ENCODE results near the gene PDE6B. TPM values are rescaled to one million over a fixed set of nuclear protein-coding genes. Genes with fewer than 3 reads are reported as not detected.
"Not testable (repeated sequence)": the region's sequence is repeated elsewhere in the genome, so short reads cannot be mapped to it uniquely, and the experiment has no call there.

The PDE6B gene
- total RNA-seq, 1 experiment from 2014 or later, result 9.4 TPM

DNA sequence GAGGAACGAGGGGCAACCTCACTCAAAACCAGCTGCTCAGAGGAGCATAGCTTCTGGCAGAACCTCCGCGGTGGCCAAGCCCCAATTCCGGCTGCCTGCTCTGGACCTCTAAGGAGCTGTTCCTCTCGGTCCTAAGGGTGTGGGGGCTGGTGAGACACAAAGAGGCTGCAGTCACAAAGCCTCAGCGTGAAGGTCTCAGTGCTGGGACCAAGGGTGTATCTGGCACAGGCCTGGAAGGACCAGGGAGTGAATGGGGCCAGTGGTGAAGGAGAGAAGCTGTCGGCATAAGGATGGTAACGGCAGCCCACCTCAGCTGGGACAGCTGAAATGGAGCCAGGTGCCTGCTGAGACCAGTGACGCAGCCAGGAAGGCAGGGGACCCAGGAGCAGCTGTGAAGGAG, 5.3 kb downstream of the PDE6B start:
- in situ Hi-C loops (cut with HindIII; ENCODE audit: low pct_unique_long_range_greater_than_20kb, low sequenced_read_pairs), result no loop called here

DNA sequence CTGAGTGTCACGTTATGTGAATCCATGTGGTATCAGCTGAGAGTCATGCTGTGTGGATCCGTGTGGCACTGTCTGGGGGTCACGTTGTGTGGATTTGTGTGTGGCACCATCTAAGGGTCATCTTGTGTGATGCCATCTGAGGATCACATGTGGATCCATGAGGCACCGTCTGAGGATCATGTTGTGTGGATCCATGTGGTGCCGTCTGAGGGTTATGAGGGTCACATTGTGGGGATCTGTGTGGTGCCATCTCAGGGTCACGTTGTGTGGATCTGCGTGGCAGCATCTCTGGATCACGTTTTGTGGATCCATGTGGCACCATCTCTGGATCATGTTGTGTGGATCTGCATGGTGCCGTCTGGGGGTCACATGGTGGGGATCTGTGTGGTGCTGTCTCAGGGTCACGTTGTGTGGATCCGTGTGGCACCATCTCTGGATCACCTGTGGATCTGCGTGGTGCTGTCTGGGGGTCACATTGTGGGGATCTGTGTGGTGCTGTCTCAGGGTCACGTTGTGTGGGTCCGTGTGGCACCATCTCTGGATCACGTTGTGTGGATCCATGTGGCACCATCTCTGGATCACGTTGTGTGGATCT, 6.9 kb downstream of the PDE6B start:
- no peak for DNase-seq (ENCODE audit: low read depth)
- in situ Hi-C loops (cut with HindIII; ENCODE audit: low pct_unique_long_range_greater_than_20kb, low sequenced_read_pairs), result no loop called here

More for the DNA sequence above, 5.3 kb downstream of the PDE6B start:
- no peak for DNase-seq (ENCODE audit: low read depth)

DNA sequence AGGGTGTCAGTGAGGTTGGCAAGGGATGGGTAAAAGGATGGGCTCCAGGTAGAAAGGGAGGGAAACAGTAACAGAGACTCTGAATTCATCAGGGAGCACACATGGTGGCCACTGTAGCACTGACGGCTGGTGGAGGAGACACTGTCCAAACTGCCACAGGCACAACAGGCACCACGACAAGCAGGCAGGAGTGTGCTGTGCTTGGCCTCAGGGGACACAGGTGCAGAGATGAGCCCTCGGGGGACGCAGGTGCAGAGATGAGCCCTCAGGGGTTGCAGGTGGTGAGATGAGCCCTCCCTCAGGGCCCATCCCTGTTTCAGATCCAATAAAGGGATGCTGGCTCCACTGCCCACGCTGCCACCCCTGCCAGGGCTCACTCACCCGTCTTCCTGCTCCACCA, 7.6 kb downstream of the PDE6B start:
- DNase-seq (ENCODE audit: low read depth), result no peak
- in situ Hi-C loops (cut with HindIII; ENCODE audit: low pct_unique_long_range_greater_than_20kb, low sequenced_read_pairs), result no loop called here

DNA sequence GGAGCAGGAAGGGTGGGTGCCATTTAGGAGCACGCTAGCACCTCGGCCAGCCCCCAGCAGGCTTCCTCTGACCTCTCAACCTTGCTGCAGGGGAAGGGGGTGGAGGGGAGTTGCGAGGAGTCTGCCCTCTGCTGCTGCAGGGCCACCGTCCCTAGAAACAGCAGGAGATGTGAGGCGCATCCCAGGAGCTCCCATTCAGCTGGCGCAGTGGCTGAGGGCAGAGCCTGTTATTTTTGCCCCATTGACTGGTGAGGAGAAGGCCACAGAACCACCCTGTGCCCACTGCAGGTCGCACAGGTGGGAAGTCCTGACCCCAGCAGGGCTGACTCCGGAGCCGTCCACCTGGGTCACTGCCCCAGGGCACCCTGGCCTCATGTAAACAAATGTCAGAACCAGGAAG, 8.0 kb downstream of the PDE6B start:
- in situ Hi-C loops (cut with HindIII; ENCODE audit: low pct_unique_long_range_greater_than_20kb, low sequenced_read_pairs), result no loop called here
- DNase-seq (ENCODE audit: low read depth), result no peak

DNA sequence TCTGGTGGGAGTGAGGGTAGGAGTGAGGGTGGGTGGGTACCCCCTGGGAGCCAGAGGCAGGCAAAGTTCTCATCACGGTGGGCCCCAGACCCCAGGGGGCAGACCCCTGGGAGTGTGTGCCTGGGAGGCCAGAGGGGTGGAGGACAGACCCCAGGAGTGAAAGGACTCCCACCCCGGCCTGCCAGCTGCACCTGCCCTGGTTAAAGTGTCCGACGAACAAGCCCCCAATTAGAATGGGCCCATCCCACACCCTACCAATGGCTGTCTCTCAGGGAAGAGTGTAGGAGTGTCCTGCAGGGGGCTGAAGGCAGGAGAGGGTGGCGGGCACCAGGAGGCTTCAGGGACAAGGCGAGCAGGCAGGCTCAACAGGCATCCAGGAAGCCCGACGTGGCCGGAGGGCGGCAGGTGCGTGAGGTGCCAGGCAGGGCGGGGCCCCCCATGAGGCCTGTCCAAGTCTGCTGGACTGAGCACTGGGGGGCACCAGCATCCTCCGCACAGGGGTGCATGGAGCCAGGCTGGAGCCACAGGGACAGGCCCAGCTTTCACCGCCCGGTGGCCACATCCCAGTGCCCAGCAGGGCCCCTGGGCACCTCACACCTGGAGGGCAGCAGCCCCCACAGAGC, 8.7 kb downstream of the PDE6B start:
- in situ Hi-C loops (cut with HindIII; ENCODE audit: low pct_unique_long_range_greater_than_20kb, low sequenced_read_pairs), result no loop called here
- no peak for DNase-seq (ENCODE audit: low read depth)

DNA sequence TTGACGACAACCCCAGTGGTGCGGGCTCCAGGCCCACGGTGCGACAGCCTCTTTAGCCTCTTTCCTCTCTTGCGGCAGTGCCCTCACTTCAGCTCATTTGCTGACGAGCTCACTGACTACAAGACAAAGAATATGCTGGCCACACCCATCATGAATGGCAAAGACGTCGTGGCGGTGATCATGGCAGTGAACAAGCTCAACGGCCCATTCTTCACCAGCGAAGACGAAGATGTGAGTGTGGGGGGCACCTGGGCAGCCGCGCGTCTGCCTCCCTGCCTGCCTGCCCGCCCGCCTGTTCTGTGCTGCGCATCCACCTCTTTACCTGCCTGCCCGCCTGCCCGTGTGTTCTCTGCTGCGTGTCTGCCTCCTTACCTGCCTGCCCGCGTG, 9.2 kb downstream of the PDE6B start:
- in situ Hi-C loops (cut with HindIII; ENCODE audit: low pct_unique_long_range_greater_than_20kb, low sequenced_read_pairs), result no loop called here
- no peak for DNase-seq (ENCODE audit: low read depth)

DNA sequence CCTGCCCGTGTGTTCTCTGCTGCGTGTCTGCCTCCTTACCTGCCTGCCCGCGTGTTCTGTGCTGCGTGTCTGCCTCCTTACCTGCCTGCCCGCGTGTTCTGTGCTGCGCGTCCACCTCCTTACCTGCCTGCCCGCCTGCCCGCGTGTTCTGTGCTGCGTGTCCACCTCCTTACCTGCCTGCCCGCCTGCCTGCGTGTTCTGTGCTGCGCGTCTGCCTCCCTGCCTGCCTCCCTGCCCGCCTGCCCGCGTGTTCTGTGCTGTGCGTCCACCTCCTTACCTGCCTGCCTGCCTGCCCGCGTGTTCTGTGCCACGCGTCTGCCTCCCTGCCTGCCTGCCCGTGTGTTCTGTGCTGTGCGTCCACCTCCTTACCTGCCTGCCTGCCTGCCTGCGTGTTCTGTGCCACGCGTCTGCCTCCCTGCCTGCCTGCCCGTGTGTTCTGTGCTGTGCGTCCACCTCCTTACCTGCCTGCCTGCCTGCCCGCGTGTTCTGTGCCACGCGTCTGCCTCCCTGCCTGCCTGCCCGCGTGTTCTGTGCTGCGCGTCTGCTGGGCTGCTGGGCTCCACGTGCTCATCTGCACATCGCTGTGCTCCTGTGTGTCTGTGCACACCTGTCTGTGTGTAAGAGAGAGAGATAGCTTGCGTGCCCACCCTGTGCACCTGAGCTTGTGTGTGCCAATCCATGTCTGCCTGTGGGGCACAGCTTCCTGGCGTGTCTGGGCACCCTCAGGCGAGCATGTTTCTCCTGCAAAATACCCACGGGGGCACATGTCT, 9.9 kb downstream of the PDE6B start:
- DNase-seq (ENCODE audit: low read depth); in situ Hi-C loops (cut with HindIII; ENCODE audit: low pct_unique_long_range_greater_than_20kb, low sequenced_read_pairs): not testable (repeated sequence)

DNA sequence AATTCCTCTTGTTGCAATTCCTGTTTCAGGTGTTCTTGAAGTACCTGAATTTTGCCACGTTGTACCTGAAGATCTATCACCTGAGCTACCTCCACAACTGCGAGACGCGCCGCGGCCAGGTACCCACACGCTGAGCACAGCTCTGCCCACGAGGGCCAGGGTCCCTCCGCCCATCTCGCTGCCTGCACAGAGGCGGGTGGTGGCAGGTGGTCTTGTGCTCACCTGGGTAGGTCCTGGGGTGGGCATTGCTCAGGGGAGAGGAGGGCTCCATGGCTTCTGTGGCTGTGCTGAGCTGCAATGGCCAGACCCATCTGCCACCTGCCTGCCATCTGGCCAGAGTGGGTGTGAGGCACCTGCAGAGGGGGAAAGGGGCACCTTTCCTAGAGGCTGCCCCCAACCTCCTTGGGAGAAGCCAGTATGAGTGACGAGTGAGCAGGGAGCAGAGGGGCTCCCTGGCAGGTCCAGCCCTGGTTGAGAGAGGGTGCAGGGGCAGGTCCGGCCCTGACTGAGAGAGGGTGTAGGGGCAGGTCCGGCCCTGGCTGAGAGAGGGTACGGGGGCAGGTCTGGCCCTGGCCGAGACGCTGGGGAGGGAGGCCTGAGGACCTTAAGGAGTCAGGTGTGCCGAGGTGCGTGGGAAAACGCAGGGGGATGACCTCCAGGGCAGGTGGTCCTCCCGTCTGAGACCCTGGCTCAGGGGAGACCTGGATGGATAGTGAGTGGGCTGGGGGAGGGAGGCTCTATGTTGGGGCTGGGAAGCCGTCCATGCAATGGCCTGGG, 10.7 kb downstream of the PDE6B start:
- no peak for DNase-seq (ENCODE audit: low read depth)
- in situ Hi-C loops (cut with HindIII; ENCODE audit: low pct_unique_long_range_greater_than_20kb, low sequenced_read_pairs), result no loop called here

DNA sequence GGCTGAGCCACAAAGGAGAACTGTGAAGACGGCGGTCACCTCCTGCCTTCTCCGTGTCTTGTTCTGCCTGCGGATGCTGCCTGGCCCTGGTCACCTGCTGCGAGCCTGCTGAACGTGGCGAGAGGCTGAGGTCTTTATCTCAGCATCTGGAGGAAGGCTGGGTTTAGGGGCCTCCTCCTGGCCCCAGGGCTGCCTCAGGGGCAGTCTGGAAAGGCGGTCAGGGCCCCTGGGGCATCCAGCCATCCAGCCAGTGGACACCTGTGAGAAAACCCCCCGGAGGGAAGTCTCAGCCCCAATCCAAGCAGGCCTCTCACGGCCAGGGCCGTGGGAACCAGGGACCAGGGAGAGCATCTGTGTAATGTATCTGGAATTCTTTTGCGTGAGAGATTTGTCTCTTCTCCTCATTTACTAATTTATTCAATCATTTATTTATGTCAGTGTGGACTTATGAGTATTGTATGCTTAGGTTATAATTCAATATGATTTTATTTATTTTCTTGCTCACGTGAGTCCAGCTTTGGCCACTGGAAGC, 11.3 kb downstream of the PDE6B start:
- in situ Hi-C loops (cut with HindIII; ENCODE audit: low pct_unique_long_range_greater_than_20kb, low sequenced_read_pairs), result no loop called here
- no peak for DNase-seq (ENCODE audit: low read depth)

DNA sequence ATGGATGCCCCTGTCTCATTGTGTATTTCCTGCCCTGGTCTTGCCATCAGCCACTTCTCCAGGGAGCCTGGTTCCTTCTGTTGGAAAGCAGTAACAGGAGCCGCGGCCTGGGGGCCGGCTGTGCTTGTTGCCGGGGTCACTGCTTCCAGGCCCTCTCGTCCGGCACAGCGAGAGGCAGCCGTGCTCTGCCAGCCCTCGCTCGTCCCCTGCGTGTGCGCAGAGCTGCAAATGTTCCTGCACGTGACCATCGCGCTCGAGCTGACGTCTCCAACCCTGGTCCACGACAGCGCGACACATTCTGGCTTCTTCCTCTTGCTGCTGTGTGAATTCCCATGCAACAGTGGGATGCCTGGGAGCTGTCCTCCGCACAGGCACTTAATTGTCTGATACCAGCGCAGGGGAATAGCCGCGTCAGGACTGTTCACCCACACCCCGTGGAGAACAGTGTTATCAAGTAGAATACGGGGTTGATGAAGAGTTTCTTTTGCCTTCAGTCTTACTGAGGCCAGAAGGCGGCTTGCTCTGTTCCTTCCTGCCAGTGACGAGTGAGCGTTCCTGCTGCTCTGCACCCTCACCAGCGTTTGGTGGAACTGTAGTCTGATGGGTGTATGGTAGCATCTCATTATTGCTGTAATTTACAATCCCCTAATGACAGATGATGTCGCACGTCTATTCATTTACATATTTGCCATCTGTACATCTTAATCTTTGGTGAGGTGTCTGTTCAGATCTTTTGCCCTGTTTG, 12.3 kb downstream of the PDE6B start:
- no peak for DNase-seq (ENCODE audit: low read depth)
- in situ Hi-C loops (cut with HindIII; ENCODE audit: low pct_unique_long_range_greater_than_20kb, low sequenced_read_pairs), result no loop called here

DNA sequence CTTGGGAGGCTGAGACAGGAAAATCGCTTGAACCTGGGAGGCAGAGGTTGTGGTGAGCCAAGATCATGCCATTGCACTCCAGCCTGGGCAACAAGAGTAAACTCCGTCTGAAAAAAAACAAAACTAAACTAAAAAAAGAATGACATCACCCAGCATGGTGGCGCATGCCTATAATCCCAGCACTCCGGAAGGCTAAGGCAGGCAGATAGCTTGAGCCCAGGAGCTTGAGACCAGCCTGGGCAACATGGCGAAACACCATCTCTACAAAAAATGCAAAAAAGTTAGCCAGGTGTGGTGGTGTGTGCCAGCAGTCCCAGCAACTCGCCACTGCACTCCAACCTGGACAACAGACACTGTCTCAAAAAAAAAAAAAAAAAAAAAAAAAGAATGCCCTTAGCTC, 17.0 kb downstream of the PDE6B start:
- in situ Hi-C loops (cut with HindIII; ENCODE audit: low pct_unique_long_range_greater_than_20kb, low sequenced_read_pairs); DNase-seq (ENCODE audit: low read depth): not testable (repeated sequence)

DNA sequence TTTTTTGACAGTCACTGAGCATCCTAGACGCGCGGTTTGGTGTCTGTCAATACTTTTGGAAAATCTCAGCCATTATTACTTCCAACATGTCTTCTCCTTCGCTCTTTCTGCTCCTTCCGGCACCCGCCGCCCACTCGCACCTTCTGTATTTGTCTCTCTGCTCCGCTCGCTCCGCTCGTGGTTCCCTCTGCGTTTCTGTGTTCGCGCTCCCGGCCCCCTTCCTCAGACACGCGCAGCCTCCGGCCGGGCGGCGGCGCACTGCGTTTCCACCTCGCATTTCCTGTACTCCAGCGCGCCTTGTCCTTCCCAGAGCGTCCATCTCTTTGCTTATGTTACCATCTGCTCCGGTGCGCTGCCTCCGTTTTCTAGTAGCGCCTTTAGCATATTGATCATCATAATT, 21.1 kb downstream of the PDE6B start:
- no peak for DNase-seq (ENCODE audit: low read depth)
- in situ Hi-C loops (cut with HindIII; ENCODE audit: low pct_unique_long_range_greater_than_20kb, low sequenced_read_pairs), result no loop called here

DNA sequence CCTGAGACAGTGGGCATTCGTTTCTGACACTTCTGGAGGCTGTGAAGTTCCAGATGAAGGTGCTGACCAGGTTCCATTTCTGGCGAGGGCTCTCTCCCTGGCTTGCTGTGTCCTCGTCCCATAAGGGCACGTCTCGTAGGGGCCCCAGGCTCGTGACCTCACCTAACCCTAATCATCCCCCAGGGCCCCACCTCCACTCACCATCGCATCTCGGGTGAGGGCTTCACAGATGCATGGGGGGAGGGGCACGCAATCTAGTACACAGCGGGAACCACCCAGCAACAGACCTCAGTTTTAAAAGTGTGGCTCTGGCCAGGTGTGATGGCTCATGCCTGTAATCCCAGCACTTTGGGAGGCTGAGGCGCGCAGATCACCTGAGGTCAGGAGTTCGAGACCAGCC, 22.1 kb downstream of the PDE6B start:
- no peak for DNase-seq (ENCODE audit: low read depth)
- in situ Hi-C loops (cut with HindIII; ENCODE audit: low pct_unique_long_range_greater_than_20kb, low sequenced_read_pairs), result no loop called here

DNA sequence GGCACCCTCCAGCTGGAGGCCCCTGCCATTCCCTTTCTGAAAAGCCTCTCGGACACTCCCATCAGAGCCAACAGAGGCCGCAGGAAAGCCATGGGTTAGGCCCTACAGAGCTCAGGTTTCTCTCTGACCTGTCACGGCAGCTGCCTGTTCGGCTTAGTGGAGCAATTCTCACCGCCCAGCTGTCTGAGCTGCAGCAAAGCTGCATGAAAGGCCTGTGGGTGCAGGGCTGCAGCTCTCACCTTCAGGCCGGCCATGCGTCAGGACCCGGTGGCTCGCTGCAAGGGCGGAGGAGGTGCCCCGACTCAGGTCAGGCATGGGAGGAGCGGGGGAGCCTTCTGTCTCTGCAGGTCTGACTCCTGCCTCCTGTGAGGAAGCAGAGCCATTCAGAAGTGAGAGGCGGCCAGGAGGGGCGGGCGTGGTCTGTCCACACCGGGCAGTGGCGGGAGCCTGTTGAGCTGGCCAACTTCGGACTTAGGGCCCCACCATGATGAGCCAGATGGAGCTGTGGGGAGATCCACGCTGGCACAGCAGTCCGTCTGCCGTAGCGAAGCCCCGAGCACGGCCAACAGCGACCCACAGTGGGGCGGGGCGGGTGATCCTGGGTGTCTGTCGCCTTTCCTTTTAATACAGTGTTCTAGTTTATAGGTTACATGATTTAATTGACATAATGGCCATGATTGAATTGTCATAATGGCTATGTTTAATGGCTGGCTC, 23.4 kb downstream of the PDE6B start:
- in situ Hi-C loops (cut with HindIII; ENCODE audit: low pct_unique_long_range_greater_than_20kb, low sequenced_read_pairs), result no loop called here
- DNase-seq (ENCODE audit: low read depth), result no peak

DNA sequence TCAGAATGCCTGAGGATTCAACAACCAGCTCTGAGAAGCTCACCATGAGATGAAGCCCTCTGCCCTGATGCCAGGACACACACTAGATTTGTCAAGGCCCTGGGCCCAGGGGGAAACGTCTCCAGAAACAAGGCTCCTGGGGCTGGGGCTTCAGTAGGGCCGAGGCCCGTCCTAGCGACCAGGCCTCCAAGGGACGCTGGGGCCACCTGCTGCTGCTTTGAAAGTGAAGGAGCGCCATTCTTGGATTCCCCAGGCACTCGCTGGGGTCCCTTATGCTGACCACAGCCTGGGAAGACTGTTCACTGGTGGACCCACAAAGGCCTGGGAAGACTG, 23.9 kb downstream of the PDE6B start:
- no peak for DNase-seq (ENCODE audit: low read depth)
- in situ Hi-C loops (cut with HindIII; ENCODE audit: low pct_unique_long_range_greater_than_20kb, low sequenced_read_pairs), result no loop called here

DNA sequence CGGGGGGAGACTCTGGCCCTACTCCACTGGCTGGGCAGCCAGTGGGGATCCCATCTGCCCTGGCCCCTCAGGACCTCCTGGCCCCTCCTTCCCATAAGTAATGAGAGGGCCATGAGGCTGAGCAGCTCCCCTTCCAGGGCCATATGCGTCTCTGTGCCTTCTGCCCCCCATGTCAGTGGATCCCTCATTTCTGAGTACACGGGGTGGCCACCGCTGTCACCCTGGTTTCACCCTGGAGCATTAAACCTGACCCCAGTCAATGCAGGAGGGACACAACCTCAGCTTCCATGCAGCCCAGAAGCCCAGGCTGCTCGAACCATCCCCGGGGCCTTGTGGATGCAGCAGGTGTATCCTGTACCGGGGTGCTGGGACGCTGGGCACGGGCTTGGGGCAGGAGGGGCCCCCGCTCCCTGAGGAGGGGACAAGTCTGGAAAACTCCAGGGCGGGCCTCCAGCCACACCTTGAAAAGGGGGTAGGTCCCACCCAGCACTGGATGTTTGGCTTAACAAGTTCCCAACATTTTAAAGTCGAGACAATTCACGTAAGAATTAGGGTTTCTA, 24.5 kb downstream of the PDE6B start:
- in situ Hi-C loops (cut with HindIII; ENCODE audit: low pct_unique_long_range_greater_than_20kb, low sequenced_read_pairs), result no loop called here
- no peak for DNase-seq (ENCODE audit: low read depth)

DNA sequence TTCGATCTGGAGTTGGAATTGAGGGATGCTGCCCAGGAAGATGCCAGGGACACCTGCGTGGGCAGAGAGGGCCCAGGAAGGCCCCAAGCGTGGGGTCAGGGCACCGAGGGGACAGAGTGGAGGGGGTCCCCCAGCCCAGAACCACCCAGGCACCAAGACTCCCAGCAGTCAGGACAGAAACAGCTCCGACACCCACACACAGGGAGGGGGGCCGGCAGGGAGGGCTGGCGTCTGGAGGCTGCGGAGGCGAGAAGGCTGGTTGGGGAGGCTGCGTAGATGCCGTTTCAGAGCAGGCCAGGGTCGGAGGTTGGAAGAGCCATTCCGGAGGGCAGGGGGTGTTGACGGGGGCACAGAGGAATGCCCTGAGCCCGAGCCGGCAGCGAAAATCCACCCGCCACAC, 25.1 kb downstream of the PDE6B start:
- no peak for DNase-seq (ENCODE audit: low read depth)
- in situ Hi-C loops (cut with HindIII; ENCODE audit: low pct_unique_long_range_greater_than_20kb, low sequenced_read_pairs), result no loop called here
